Loucy (cell line): ENCODE data around the gene CCDC102A.

ENCODE experiments used
- H2AFZ ChIP-seq: fragments of 200-600 bp; sonication (generic); 2 replicates; pipeline ENCODE4 v1.6.0; 2016; ENCODE audit warnings: antibody characterized with exemption, mild to moderate bottlenecking, low read length, moderate library complexity
- H3F3A ChIP-seq: fragments of 200-600 bp; 2 replicates; pipeline ENCODE4 v1.6.0; 2016; ENCODE audit warnings: antibody characterized with exemption, low read depth, mild to moderate bottlenecking
- H3K27me3 ChIP-seq: fragments of 200-600 bp; sonication (generic); 2 replicates; pipeline ENCODE4 v1.6.1; 2014; ENCODE audit warnings: low read length, mild to moderate bottlenecking; ENCODE audit not compliant: insufficient read depth, poor library complexity, severe bottlenecking
- H3K36me3 ChIP-seq: fragments of 200-600 bp; sonication (generic); 2 replicates; pipeline ENCODE4 v1.6.1; 2016; ENCODE audit warnings: low read length; ENCODE audit not compliant: insufficient read depth
- H3K4me1 ChIP-seq: fragments of 200-600 bp; sonication (generic); 2 replicates; pipeline ENCODE4 v1.5.1; 2014; ENCODE audit warnings: low read length, mild to moderate bottlenecking; ENCODE audit not compliant: insufficient read depth, poor library complexity, severe bottlenecking
- H3K4me2 ChIP-seq: fragments of 200-600 bp; sonication (generic); 2 replicates; pipeline ENCODE4 v1.6.0; 2014; ENCODE audit warnings: antibody characterized with exemption, low read length, low read depth, mild to moderate bottlenecking; ENCODE audit not compliant: poor library complexity, severe bottlenecking
- H3K4me3 ChIP-seq: fragments of 200-600 bp; sonication (generic); 2 replicates; pipeline ENCODE4 v1.5.1; 2014; ENCODE audit warnings: low read length, mild to moderate bottlenecking, mixed read lengths; ENCODE audit not compliant: poor library complexity, severe bottlenecking
- H3K79me2 ChIP-seq: fragments of 200-600 bp; sonication (generic); 2 replicates; pipeline ENCODE4 v1.6.1; 2014; ENCODE audit warnings: low read length; ENCODE audit not compliant: insufficient read depth
- H3K9ac ChIP-seq: fragments of 200-600 bp; sonication (generic); 2 replicates; pipeline ENCODE4 v1.6.0; 2014; ENCODE audit warnings: mild to moderate bottlenecking, low read depth, low read length, moderate library complexity; ENCODE audit not compliant: poor library complexity, severe bottlenecking
- H3K9me2 ChIP-seq: fragments of 200-600 bp; sonication (generic); replicated peaks from 2 replicates; pipeline ENCODE4 v1.6.1; 2016; ENCODE audit warnings: low read depth, low read length, mixed read lengths
- H3K9me3 ChIP-seq: fragments of 200-600 bp; sonication (generic); 2 replicates; pipeline ENCODE4 v1.6.1; 2014; ENCODE audit warnings: mild to moderate bottlenecking, antibody characterized with exemption, low read length, low read depth; ENCODE audit not compliant: insufficient read depth
- H4K20me1 ChIP-seq: fragments of 200-600 bp; sonication (generic); 2 replicates; pipeline ENCODE4 v1.6.0; 2014; ENCODE audit warnings: antibody characterized with exemption, low read length, mild to moderate bottlenecking; ENCODE audit not compliant: insufficient read depth, poor library complexity, severe bottlenecking
- CTCF ChIP-seq: fragments of 200-600 bp; sonication (generic); conservative IDR thresholded peaks from 2 replicates; pipeline ENCODE4 v1.5.1; 2014; ENCODE audit warnings: mild to moderate bottlenecking, antibody characterized with exemption, low read length
- EZH2phosphoT487 ChIP-seq: fragments of 200-600 bp; IDR thresholded peaks from 2 replicates; pipeline ENCODE4 v1.6.1; 2018; ENCODE audit warnings: antibody characterized with exemption, mild to moderate bottlenecking, moderate library complexity, borderline replicate concordance

Gene CCDC102A

GRCh38 chr16:57517397-57518367 lies 18.7 kb downstream of the CCDC102A start:
- no peak overlapping the region for H3K9ac ChIP-seq
- H3K4me2 ChIP-seq: no peak overlapping the region
- no peaks in the 10 kb centered on the region for H3K79me2 ChIP-seq
- TF ChIP-seq EZH2phosphoT487 (no peak), CTCF (no peak)
- H2AFZ ChIP-seq: no peak overlapping the region
- H3K4me1 ChIP-seq: peaks cover 4% of the 10 kb centered on the region
- no peaks in the 10 kb centered on the region for H4K20me1 ChIP-seq
- H3K4me3 ChIP-seq: no peak overlapping the region
- no peaks in the 10 kb centered on the region for H3K27me3 ChIP-seq
- no peaks in the 10 kb centered on the region for H3F3A ChIP-seq
- H3K9me2 ChIP-seq: no peaks in the 10 kb centered on the region
- peaks cover 34% of the 10 kb centered on the region; the same call in 1 of the 2 replicates for H3K36me3 ChIP-seq
- no peaks in the 10 kb centered on the region for H3K9me3 ChIP-seq

GRCh38 chr16:57516773-57517172 lies 19.6 kb downstream of the CCDC102A start:
- TF ChIP-seq CTCF (no peak), EZH2phosphoT487 (no peak)
- Histone ChIP-seq H3K9ac (no peak overlapping the region), H3K9me2 (no peaks in the 10 kb centered on the region), H2AFZ (no peak overlapping the region), H3K79me2 (no peaks in the 10 kb centered on the region), H3K4me2 (no peak overlapping the region), H3K36me3 (peaks cover 41% of the 10 kb centered on the region; the same call in 1 of the 2 replicates), H3K4me3 (no peak overlapping the region), H3K9me3 (no peaks in the 10 kb centered on the region), H3F3A (no peaks in the 10 kb centered on the region), H4K20me1 (no peaks in the 10 kb centered on the region), H3K27me3 (no peaks in the 10 kb centered on the region), H3K4me1 (peaks cover 4% of the 10 kb centered on the region)

- no peaks in the 10 kb centered on the region for H3F3A ChIP-seq
- no peaks in the 10 kb centered on the region for H4K20me1 ChIP-seq
- H2AFZ ChIP-seq: no peak overlapping the region
- no peaks in the 10 kb centered on the region for H3K9me3 ChIP-seq
- TF ChIP-seq EZH2phosphoT487 (no peak), CTCF (no peak)
- H3K4me2 ChIP-seq: no peak overlapping the region
- H3K9me2 ChIP-seq: no peaks in the 10 kb centered on the region
- no peak overlapping the region for H3K4me3 ChIP-seq
- H3K9ac ChIP-seq: no peak overlapping the region
- H3K4me1 ChIP-seq: peaks cover 4% of the 10 kb centered on the region
- H3K27me3 ChIP-seq: no peaks in the 10 kb centered on the region
- H3K79me2 ChIP-seq: no peaks in the 10 kb centered on the region
- peaks cover 41% of the 10 kb centered on the region; the same call in 1 of the 2 replicates for H3K36me3 ChIP-seq
These were observed 20.1 kb downstream of the CCDC102A start for GRCh38 chr16:57516176-57516725.
